BE2C (cell line): ENCODE measurements around the gene NOL4L.

Source experiments
- DNase-seq: peaks from one replicate; pipeline ENCODE4 v3.0.0-alpha.2; 2020
- H3K27me3 ChIP-seq: fragments of 250-450 bp; sonication (Bioruptor Pico); 2 replicates; pipeline ENCODE4 v1.5.1; 2020; ENCODE audit warnings: mild to moderate bottlenecking
- H3K36me3 ChIP-seq: fragments of 250-450 bp; sonication (Bioruptor Pico); 2 replicates; pipeline ENCODE4 v1.5.1; 2020; ENCODE audit warnings: mild to moderate bottlenecking
- H3K4me1 ChIP-seq: fragments of 250-450 bp; sonication (Bioruptor Pico); 2 replicates; pipeline ENCODE4 v1.5.1; 2020
- H3K4me3 ChIP-seq: 2 replicates; pipeline ENCODE4 v1.5.1; 2011; ENCODE audit warnings: low read depth, low read length
- H3K9me3 ChIP-seq: fragments of 250-450 bp; sonication (Bioruptor Pico); 2 replicates; pipeline ENCODE4 v1.5.1; 2020
- CTCF ChIP-seq: IDR thresholded peaks from 2 replicates; pipeline ENCODE4 v1.5.1; 2012; ENCODE audit warnings: mild to moderate bottlenecking, low read depth, low read length

Gene NOL4L

GRCh38 chr20:32535316-32535952 lies 49.7 kb downstream of the NOL4L start:
- no peaks in the 10 kb centered on the region for H3K36me3 ChIP-seq
- H3K9me3 ChIP-seq = no peaks in the 10 kb centered on the region
- no peaks in the 10 kb centered on the region for H3K27me3 ChIP-seq
- no peak for DNase-seq
- H3K4me1 ChIP-seq = peaks cover 10% of the 10 kb centered on the region
- peak overlapping the region; percentile 48 for H3K4me3 ChIP-seq
- no peak for TF ChIP-seq CTCF

- DNase-seq = no peak
- TF ChIP-seq CTCF = no peak
- Histone ChIP-seq H3K4me1 (peaks cover 10% of the 10 kb centered on the region), H3K4me3 (no peak overlapping the region), H3K27me3 (no peaks in the 10 kb centered on the region), H3K36me3 (no peaks in the 10 kb centered on the region), H3K9me3 (no peaks in the 10 kb centered on the region)
These were observed 50.4 kb downstream of the NOL4L start for GRCh38 chr20:32534661-32535240.

- peaks cover 14% of the 10 kb centered on the region for H3K4me1 ChIP-seq
These were observed 51.4 kb downstream of the NOL4L start for GRCh38 chr20:32533732-32534131.

GRCh38 chr20:32532246-32532645 lies 52.9 kb downstream of the NOL4L start:
- Histone ChIP-seq H3K36me3 (no peaks in the 10 kb centered on the region), H3K9me3 (no peaks in the 10 kb centered on the region), H3K4me3 (no peak overlapping the region), H3K4me1 (peaks cover 26% of the 10 kb centered on the region), H3K27me3 (no peaks in the 10 kb centered on the region)
- no peak for DNase-seq
- TF ChIP-seq CTCF = no peak

More at GRCh38 chr20:32533732-32534131, 51.4 kb downstream of the NOL4L start:
- no peak overlapping the region for H3K4me3 ChIP-seq
- H3K36me3 ChIP-seq = no peaks in the 10 kb centered on the region
- H3K27me3 ChIP-seq = no peaks in the 10 kb centered on the region
- DNase-seq = no peak
- no peaks in the 10 kb centered on the region for H3K9me3 ChIP-seq
- no peak for TF ChIP-seq CTCF

- H3K27me3 ChIP-seq = no peaks in the 10 kb centered on the region
- no peak for TF ChIP-seq CTCF
- peaks cover 32% of the 10 kb centered on the region for H3K4me1 ChIP-seq
- H3K9me3 ChIP-seq = no peaks in the 10 kb centered on the region
- DNase-seq = no peak
- H3K4me3 ChIP-seq = no peak overlapping the region
- no peaks in the 10 kb centered on the region for H3K36me3 ChIP-seq
These were observed 56.0 kb downstream of the NOL4L start for GRCh38 chr20:32528905-32529670.
